GM12892 (cell line): ENCODE data around the gene CMIP.
A peak's percentile ranks its signal among the peaks of the same experiment; 100 is the strongest.

Experiments used
- DNase-seq: peaks from one replicate; pipeline ENCODE4 v3.0.0; 2011; ENCODE audit not compliant: insufficient read length
- FAIRE-seq: peaks from 2 replicates; lab custom pipeline; 2011; peaks lifted over from hg19 to GRCh38; lab: Jason Lieb, UNC
- POLR2A ChIP-seq: IDR thresholded peaks from 2 replicates; pipeline ENCODE4 v1.6.1; 2011; ENCODE audit warnings: low read depth, low read length, control low read depth
- POLR2AphosphoS5 ChIP-seq: IDR thresholded peaks from 2 replicates; pipeline ENCODE4 v1.6.1; 2011; ENCODE audit warnings: low read depth, low read length, control low read depth
- TAF1 ChIP-seq: IDR thresholded peaks from 2 replicates; pipeline ENCODE4 v1.6.1; 2011; ENCODE audit warnings: low read depth, mild to moderate bottlenecking, control low read depth, low read length, borderline replicate concordance

Gene CMIP

DNA sequence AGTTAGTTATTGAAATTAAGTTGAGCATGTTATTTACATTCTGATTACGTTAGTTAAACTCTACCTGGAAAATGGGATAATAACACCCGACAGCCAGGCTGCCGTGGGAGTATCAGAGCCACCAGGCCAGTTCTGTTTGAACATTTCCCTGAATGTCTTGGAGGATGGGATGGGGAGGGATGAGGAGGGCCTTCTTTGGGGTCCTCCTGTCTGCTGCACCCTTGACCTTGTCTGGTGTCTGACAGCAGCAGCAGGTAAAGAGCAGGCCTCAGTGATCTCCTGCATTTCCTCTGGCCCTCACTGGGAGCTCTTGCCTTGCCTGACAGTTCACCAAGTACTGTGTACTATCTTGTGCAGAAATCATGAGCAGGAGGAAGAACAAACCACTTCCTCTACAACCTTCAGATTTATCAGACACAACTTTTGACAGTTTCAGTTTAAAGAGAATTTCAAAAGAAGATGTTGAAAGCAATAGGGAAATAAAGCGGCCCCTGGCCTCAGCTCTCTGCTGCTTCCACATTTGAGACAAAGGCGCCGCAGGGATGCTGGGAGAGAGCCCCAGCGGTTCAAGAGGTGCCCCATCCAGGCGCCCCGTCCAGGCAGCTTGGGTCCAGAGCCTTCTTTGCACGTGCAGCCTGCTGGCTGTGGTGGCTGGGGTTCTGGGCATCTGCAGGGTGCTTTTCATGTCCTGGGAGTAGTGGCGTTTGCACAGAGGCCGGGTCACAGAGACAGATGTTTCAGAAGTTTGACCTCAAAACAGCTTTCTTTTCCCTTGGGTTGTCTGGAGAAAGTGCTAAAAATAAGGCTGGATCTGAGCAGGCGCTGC is 25.3 kb downstream of the CMIP start:
- peak; percentile 81 for FAIRE-seq
- TF ChIP-seq POLR2A, result no peak
- no peak for TF ChIP-seq TAF1
- no peak for TF ChIP-seq POLR2AphosphoS5
- DNase-seq, result peak; percentile 65

DNA sequence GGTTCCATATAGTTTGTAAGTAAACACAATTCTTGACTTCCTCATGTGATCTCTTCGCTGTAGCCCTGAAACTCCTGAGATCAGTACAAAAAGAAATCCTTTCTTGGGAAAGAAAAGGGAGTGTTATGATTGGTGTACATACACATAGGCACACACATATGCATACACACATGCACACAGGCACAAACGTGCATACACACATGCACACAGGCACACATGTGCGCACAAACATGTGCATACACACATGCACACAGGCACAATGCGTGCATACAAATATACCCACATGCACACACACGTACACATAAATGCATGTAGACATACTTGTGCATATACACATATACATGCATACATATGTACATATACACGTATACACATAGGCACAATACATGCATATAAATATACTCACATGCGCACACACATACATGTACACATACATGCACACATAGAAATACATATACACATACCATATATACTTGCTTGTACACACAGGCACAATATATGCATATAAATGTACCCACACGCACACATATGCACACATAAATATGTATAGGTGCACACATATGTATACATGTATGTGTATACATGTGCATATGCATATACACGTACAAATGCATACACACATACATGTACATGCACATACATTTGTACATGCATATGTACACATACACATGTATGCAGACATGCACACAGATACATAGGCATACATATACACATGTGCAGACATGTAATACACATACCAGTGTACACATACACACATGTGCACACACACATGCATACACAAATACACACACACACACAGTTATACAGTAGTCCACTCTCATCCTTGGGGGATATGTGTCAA is 26.4 kb downstream of the CMIP start:
- DNase-seq (no peak), FAIRE-seq (peak; percentile 73)
- no peak for TF ChIP-seq POLR2A
- no peak for TF ChIP-seq POLR2AphosphoS5
- TF ChIP-seq TAF1, result no peak

DNA sequence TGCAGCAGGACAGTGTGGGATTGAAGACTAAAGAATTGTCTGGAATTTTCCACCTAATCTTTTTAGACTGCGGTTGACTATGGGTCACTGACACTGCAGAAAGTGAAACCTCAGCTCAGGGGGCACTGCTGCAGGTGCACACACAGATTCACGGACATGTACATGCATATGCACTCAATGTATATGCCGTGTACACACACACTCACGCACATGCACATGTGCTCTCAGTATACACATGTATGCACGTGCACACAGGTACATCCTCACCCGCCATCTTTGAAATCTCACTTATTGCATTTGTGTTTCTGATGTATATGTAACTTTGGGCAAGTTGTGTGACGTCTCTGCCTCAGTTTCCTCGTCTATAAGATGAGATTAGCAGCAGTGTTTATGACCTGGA is 27.3 kb downstream of the CMIP start:
- DNase-seq (no peak), FAIRE-seq (no peak)
- no peak for TF ChIP-seq POLR2A
- no peak for TF ChIP-seq TAF1

DNA sequence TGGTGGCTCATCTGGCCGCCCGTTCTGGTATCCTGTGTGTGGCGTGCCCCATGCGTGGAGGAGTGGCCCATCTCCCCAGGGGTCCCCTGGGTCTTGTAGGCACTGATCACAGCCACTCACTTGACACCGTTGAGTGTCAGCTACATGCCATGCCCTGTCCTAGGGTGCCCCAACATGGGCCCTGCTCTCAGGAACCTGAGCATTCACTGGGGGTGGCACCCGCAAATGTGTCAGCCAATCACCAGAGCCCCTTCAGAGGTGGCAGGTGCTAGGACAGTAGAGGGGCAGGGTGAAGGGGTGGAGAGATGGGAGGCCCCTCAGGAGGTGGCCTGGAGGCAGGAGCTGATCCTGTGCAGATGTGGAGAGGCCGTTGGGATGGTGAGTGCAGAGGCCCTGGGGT is 27.8 kb downstream of the CMIP start:
- TF ChIP-seq POLR2AphosphoS5 (no peak), POLR2A (no peak), TAF1 (no peak)
- FAIRE-seq, result no peak

GRCh38 chr16:81473066-81473488 is 28.5 kb downstream of the CMIP start:
- DNase-seq (no peak), FAIRE-seq (no peak)
- TF ChIP-seq TAF1 (no peak), POLR2AphosphoS5 (no peak), POLR2A (no peak)

More for the DNA sequence above, 27.8 kb downstream of the CMIP start:
- no peak for DNase-seq

DNA sequence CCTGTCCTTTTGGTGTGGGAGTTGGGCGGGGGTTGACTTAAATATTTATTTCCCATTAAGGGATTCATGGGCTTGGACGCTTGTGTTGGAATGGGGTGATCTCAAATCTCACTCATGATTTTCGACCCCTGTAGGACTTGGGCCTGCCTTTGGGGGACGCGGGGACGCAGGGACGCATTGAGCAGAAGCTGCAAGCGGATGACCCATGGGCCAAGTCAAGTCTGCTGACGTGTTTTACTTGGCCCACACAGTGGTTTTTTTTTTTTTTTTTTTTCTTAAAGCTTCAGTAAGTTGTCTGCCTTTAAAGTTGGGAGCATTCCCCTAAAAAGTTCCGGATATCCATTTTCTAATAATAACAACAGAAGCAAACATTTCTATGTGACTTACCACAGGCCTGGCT is 28.9 kb downstream of the CMIP start:
- no peak for DNase-seq
- TF ChIP-seq TAF1 (no peak), POLR2A (no peak), POLR2AphosphoS5 (no peak)
- FAIRE-seq, result no peak

- TF ChIP-seq POLR2AphosphoS5 (no peak), TAF1 (no peak), POLR2A (no peak)
Observed at GRCh38 chr16:81473969-81474959, 29.7 kb downstream of the CMIP start.

GRCh38 chr16:81477697-81478693 is 33.4 kb downstream of the CMIP start:
- DNase-seq (no peak), FAIRE-seq (peak; percentile 50)
- TF ChIP-seq TAF1 (no peak), POLR2AphosphoS5 (no peak), POLR2A (no peak)

More at GRCh38 chr16:81473969-81474959, 29.7 kb downstream of the CMIP start:
- no peak for DNase-seq
- FAIRE-seq, result no peak

DNA sequence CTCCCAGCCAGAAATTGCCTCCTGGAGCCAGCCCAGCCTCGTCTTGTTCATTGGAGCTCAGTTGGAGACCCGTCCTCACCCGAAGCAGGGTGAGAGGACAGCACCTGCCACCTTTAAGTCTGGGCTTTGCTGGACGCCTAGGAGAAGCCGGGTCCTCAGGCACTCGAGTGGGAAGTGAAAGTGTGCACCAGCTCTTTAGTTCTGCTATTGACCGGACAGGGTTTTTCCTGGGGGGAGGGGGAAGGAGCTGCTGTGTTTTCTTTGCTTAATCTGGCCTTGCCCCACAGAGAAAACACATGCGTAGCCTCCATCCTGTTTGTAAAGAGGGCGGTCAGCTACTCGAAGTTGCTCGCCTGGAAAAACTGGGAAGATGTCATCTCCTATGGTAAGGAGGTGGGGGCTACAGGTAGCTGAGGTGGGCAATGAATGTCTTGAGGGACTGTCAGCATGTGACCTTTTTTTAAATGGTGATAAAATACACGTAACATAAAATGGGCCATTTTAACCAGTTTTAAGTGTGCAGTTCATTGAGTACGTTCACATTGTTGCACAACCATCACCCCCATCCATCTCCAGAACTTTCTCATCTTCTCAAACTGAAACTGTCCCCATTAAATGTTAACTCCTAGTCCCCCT is 34.4 kb downstream of the CMIP start:
- TF ChIP-seq POLR2AphosphoS5 (peak; percentile 46; the same call in 1 of the 2 replicates), POLR2A (0 out of 2 replicates have a peak, but pooled peaks have one; percentile 32), TAF1 (no peak)
- peak; percentile 69 for DNase-seq
- FAIRE-seq, result peak; percentile 93
